Heart left ventricle (tissue), 16 donors: ENCODE data around the gene APLN. TPM values are rescaled to one million over a fixed set of nuclear protein-coding genes. Genes with fewer than 3 reads are reported as not detected.

Experiments used
- ATAC-seq, 4 donors: fragments of 200-7000 bp; cut with Tn5 transposase; one replicate each; pipeline ENCODE4 v1.9.1; 2020 to 2022; ENCODE audit warnings: moderate library complexity in 4 of 4, mild to moderate bottlenecking in 3 of 4, moderate number of reproducible peaks in 1 of 4
- DNase-seq, 5 donors: peaks; one replicate each; pipeline ENCODE4 v3.0.0-alpha.2; 2020
- H3K27ac ChIP-seq, 12 donors: fragments of 200-600 bp; sonication (generic) in 4 of 12; one replicate each; pipeline versions ENCODE4 v1.5.0 to v1.8.0; 2016 to 2022; ENCODE audit warnings: mild to moderate bottlenecking in 2 of 12
- H3K27me3 ChIP-seq, 9 donors: fragments of 200-600 bp; sonication (generic) in 2 of 9; one replicate each; pipeline versions ENCODE4 v1.5.1 to v1.8.0; 2016 to 2022; ENCODE audit warnings: mild to moderate bottlenecking in 3 of 9
- H3K36me3 ChIP-seq, 9 donors: fragments of 200-600 bp; sonication (generic) in 2 of 9; one replicate each; pipeline versions ENCODE4 v1.5.0 to v1.8.0; 2018 to 2022; ENCODE audit warnings: mild to moderate bottlenecking in 2 of 9
- H3K4me1 ChIP-seq, 12 donors: fragments of 200-600 bp; sonication (generic) in 4 of 12; one replicate each; pipeline versions ENCODE4 v1.5.0 to v1.8.0; 2016 to 2022; ENCODE audit warnings: mild to moderate bottlenecking in 3 of 12
- H3K4me3 ChIP-seq, 12 donors: fragments of 200-600 bp; sonication (generic) in 4 of 12; one replicate each; pipeline versions ENCODE4 v1.5.0 to v1.8.0; 2017 to 2022; ENCODE audit warnings: mild to moderate bottlenecking in 9 of 12, moderate library complexity in 4 of 12
- H3K9me3 ChIP-seq, 12 donors: fragments of 200-600 bp; sonication (generic) in 4 of 12; one replicate each; pipeline versions ENCODE4 v1.5.0 to v1.8.0; 2016 to 2022; ENCODE audit warnings: mild to moderate bottlenecking in 1 of 12
- POLR2A ChIP-seq, 2 donors: fragments of 450-650 bp; IDR thresholded peaks; one replicate each; pipeline ENCODE4 v1.6.1; 2017; ENCODE audit warnings: antibody characterized with exemption in 2 of 2, mild to moderate bottlenecking in 2 of 2, moderate library complexity in 2 of 2
- WGBS, 4 donors: extraction: QIAGEN DNeasy Blood & Tissue Kit in 2 of 4; methylation state at CpG; one replicate each; pipeline versions ENCODE4 v1.1.5 to v1.1.7; 2013 to 2018; 5-methylcytosine and 5-hydroxymethylcytosine counted together
- intact Hi-C, 10 donors: fragments of 100-400 bp; cut with DNase I; formaldehyde crosslinking; loops; one replicate each; pipeline versions ENCODE4 v1.11.1 to v1.14.2; 2022
- polyA plus RNA-seq, 2 donors: library from polyadenylated mRNA; stranded (reverse); fragments of 200-250 nt; gene quantifications; one replicate each; pipeline ENCODE4 v1.2.3, GENCODE V29; 2013
- total RNA-seq, 9 donors: library from RNA; depleted of rRNA in 2 of 9; stranded (reverse); fragments of >200 nt in 2 of 9; fragmentation: NEBNext Ultra II Directional in 3 of 9; extraction: Animal tissue kit (Norgen Biotek cat#: 25700) in 3 of 9; gene quantifications; one replicate each; pipeline versions ENCODE4 v1.1.0 to v1.2.4, GENCODE V29; 2016 to 2023
- TF ChIP-seq, protein P1 (sequence below), 12 donors: fragments of 200-600 bp; sonication (generic) in 4 of 12; IDR thresholded peaks; one replicate each; pipeline versions ENCODE4 v1.5.0 to v1.8.0; 2018 to 2022; ENCODE audit warnings: antibody characterized with exemption in 12 of 12, mild to moderate bottlenecking in 5 of 12
- donor health status: ischemic (EF 13 %, LVEDD 7.1; RV severe dilation, severe dysfunction).
- donor health status: healthy with polysubstance abuse.
- donor health status: DM: no; HTN: yes; CAD: no.
- donor health status: DM: no; HTN: no; CAD: no.
- donor health status: ischemic (EF 25% LVEDD 6.9; RV normal size, moderate dysfunction).
- donor health status: ischemic (EF 25% LVEDD 5.7; RV mildly dilated, moderate dysfunction).
- donor health status: healthy.
- donor health status: DM: yes; HTN: yes; CAD: no.
- donor health status: ischemic (EF 35%, LVEDD 5.7; RV mildly dilated, moderate dysfunction).
- donor health status: nonischemic (EF 11% LVEDD 7.7; RV severe dilation, severe dysfunction).
- donor health status: DM: yes; HTN: yes; CAD: no.
- donor health status: PGD.
- donor health status: ischemic (EF 29% LVEDD 5.4; RV normal size, mild dysfunction).
- donor health status: nonischemic (EF 23%, LVEDD 6.1; RV moderate dilation, normal function).

Gene APLN
- total and polyA plus RNA-seq, 11 donors, result 3.6 to 19.9 (median 10.4) TPM

DNA sequence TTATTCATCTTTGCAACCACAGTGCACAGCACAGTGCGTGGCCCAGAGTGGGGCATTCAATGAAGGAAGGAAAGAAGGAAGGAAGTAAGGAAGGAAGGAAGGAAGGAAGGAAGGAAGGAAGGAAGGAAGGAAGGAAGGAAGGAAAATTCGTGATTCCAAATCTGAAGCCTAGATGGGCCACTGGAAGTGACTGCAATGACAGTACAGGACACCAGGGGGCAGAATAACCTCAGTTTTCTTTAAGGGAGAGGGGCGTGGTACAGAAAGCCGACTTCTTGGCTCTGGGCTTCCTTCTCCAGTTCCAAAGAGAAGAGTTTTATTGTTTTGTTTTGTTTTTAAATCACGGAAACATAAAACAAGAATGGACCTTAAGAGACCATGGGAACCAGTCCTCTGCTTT, 47.8 kb downstream of the APLN start:
- Histone ChIP-seq H3K4me1 (peaks cover 0 to 18% (median 5%) of the 10 kb centered on the region in 12 donors), H3K27me3 (no peaks in the 10 kb centered on the region), H3K36me3 (no peaks in the 10 kb centered on the region), H3K4me3 (no peak overlapping the region), H3K27ac (peak overlapping the region in 1 of 12 donors; percentile 19), H3K9me3 (no peaks in the 10 kb centered on the region)
- peak in 3 of 4 donors; percentile 48 to 72 (median 64) for ATAC-seq
- 4 to 9% (median 5%) methylated on average over 5 of the region's 5 CpGs for WGBS, 4 donors
- peak in 4 of 5 donors; percentile 35 to 47 (median 40) for DNase-seq
- TF ChIP-seq POLR2A (IDR thresholded peaks at IDR 0.05), result no peak
- TF ChIP-seq, protein P1, sequence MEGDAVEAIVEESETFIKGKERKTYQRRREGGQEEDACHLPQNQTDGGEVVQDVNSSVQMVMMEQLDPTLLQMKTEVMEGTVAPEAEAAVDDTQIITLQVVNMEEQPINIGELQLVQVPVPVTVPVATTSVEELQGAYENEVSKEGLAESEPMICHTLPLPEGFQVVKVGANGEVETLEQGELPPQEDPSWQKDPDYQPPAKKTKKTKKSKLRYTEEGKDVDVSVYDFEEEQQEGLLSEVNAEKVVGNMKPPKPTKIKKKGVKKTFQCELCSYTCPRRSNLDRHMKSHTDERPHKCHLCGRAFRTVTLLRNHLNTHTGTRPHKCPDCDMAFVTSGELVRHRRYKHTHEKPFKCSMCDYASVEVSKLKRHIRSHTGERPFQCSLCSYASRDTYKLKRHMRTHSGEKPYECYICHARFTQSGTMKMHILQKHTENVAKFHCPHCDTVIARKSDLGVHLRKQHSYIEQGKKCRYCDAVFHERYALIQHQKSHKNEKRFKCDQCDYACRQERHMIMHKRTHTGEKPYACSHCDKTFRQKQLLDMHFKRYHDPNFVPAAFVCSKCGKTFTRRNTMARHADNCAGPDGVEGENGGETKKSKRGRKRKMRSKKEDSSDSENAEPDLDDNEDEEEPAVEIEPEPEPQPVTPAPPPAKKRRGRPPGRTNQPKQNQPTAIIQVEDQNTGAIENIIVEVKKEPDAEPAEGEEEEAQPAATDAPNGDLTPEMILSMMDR (IDR thresholded peaks at IDR 0.05), result peak; percentile 52 to 78 (median 65)
- intact Hi-C loops, result loop anchor here (1.0 to 10.0 kb wide), 19 partner anchors 30 to 1308 kb away; partner anchors contain the start of gene UTP14A (in 7 of the 10)

DNA sequence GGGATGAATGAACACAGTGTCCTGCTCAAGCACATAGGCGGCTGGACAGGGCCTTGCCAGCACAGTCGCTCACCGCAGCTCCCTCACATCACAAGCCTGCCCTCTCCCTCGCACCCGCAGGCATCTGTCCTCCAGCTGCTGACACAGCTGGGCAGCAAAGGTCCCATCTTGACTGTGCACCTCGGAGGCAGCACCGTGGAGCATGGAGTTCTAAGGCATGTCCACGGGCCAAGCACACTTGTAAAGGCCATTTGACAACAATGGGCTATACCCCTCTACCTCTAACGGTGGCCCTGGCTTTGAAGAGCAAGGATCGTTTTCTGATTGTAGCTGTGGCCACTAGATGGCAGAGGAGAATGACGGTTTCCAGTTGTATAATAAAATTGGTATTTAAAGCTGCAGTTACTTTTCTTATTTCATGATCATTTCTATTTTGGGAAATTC, 53.8 kb downstream of the APLN start:
- Histone ChIP-seq H3K36me3 (no peaks in the 10 kb centered on the region), H3K9me3 (no peaks in the 10 kb centered on the region), H3K4me3 (no peak overlapping the region), H3K27me3 (no peaks in the 10 kb centered on the region), H3K4me1 (peaks cover 0 to 14% (median 5%) of the 10 kb centered on the region in 12 donors), H3K27ac (peak overlapping the region in 1 of 12 donors; percentile 2)
- peak in 3 of 4 donors; percentile 13 to 17 (median 16) for ATAC-seq
- intact Hi-C loops, result loop anchor here (5.0 to 10.0 kb wide), 11 partner anchors 124 to 1314 kb away; partner anchors contain the start of gene UTP14A (in 7 of the 10)
- TF ChIP-seq, protein P1 (IDR thresholded peaks at IDR 0.05), result peak; percentile 26 to 64 (median 47)
- TF ChIP-seq POLR2A (IDR thresholded peaks at IDR 0.05), result no peak
- WGBS, 4 donors, result 31 to 46% (median 36%) methylated on average over 11 of the region's 11 CpGs
- DNase-seq, result no peak

GRCh38 chrX:129599996-129600395, 54.8 kb downstream of the APLN start:
- peaks cover 0 to 6% (median 5%) of the 10 kb centered on the region in 12 donors for H3K4me1 ChIP-seq
- 76 to 94% (median 85%) methylated on average over 5 of the region's 5 CpGs for WGBS, 4 donors
- ATAC-seq (no peak), DNase-seq (no peak)
- no peak overlapping the region for H3K4me3 ChIP-seq
- no peaks in the 10 kb centered on the region for H3K9me3 ChIP-seq
- peaks cover 0 to 3% (median 0%) of the 10 kb centered on the region in 9 donors for H3K36me3 ChIP-seq
- H3K27me3 ChIP-seq, result no peaks in the 10 kb centered on the region
- TF ChIP-seq, protein P1 (IDR thresholded peaks at IDR 0.05), result no peak
- TF ChIP-seq POLR2A (IDR thresholded peaks at IDR 0.05), result no peak
- no peak overlapping the region for H3K27ac ChIP-seq
- intact Hi-C loops, result loop anchor here (5.0 to 10.0 kb wide), 11 partner anchors 125 to 1315 kb away; partner anchors contain the start of gene UTP14A (in 7 of the 10)

DNA sequence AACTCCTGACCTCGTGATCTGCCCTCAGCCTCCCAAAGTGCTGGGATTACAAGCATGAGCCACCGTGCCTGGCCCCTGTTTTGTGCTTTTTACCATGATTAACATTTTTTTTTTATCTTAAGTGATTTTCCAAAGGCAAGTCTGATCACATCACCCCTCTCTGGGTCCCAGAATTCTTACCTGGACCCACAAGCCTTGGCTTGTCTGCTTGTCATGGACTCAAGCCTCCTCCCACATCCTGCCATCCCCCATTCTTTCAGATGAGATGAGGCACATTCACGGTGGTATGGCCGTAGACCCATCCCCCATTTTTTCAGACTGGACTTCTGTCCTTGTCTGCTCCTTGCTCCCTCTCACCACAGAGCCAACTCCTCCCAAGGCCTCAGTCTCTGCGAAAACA, 55.3 kb downstream of the APLN start:
- Histone ChIP-seq H3K4me1 (peaks cover 0 to 5% (median 4%) of the 10 kb centered on the region in 12 donors), H3K4me3 (no peak overlapping the region), H3K27me3 (no peaks in the 10 kb centered on the region), H3K27ac (no peak overlapping the region), H3K9me3 (no peaks in the 10 kb centered on the region), H3K36me3 (peaks cover 0 to 3% (median 0%) of the 10 kb centered on the region in 9 donors)
- DNase-seq (no peak), ATAC-seq (no peak)
- intact Hi-C loops, result no loop called here
- WGBS, 4 donors, result 63 to 83% (median 76%) methylated on average over 5 of the region's 5 CpGs
- TF ChIP-seq, protein P1 (IDR thresholded peaks at IDR 0.05), result no peak
